K562 (cell line): ENCODE data around the gene RBMS3. TPM values are rescaled to one million over a fixed set of nuclear protein-coding genes. Genes with fewer than 3 reads are reported as not detected.

Experiments
- ATAC-seq: fragments of 200-7000 bp; cut with Tn5 transposase; 3 replicates; pipeline ENCODE4 v1.9.1; 2020; ENCODE audit warnings: moderate library complexity
- BruUV-seq: library from RNA; stranded (reverse); fragments of 400-500 nt; replicated peaks from 2 replicates; lab custom pipeline; 2021; lab: Mats Ljungman, UMichigan
- CTCF ChIA-PET: fragments of 300-600 bp; formaldehyde crosslinking; extraction: SDS; loops from one replicate; lab custom pipeline; 2021; ENCODE audit warnings: low intra/inter-chr PET ratio; lab: Yijun Ruan, JAX
- POLR2A ChIA-PET: fragments of 300-600, 350-650 bp; sonication (Branson Sonifier 250); formaldehyde crosslinking; extraction: SDS; loops from one replicate; lab custom pipeline; 2021; ENCODE audit warnings: antibody characterized with exemption, inconsistent platforms; lab: Yijun Ruan, JAX
- DNase-seq, 4 experiments: peaks; one replicate each; pipeline versions ENCODE4 v3.0.0 to v3.0.0-alpha.2; 2011 to 2018; ENCODE audit warnings: low spot score in 3 of 4, mixed read lengths in 3 of 4; ENCODE audit errors: extremely low read depth in 1 of 4
- FAIRE-seq: peaks from 2 replicates; lab custom pipeline; 2011; peaks lifted over from hg19 to GRCh38; lab: Jason Lieb, UNC
- H2AFZ ChIP-seq: 2 replicates; pipeline ENCODE4 v1.6.0; 2011; ENCODE audit warnings: low read depth, low read length, control low read depth, inconsistent platforms
- H3K27ac ChIP-seq: fragments of 200-600 bp; 3 replicates; pipeline ENCODE4 v1.8.0; 2011; ENCODE audit warnings: low read depth, mild to moderate bottlenecking, control low read depth, inconsistent platforms, low read length, moderate library complexity, mixed read lengths; ENCODE audit errors: extremely low read depth
- H3K27me3 ChIP-seq, 2 experiments: fragments of 300-600 bp in 1 of 2; 2 replicates in 1 of 2; 3 replicates in 1 of 2; pipeline versions ENCODE4 v1.6.0 to v1.8.0; 2011; ENCODE audit warnings: inconsistent platforms in 2 of 2, low read length in 2 of 2, mild to moderate bottlenecking in 1 of 2, mixed read lengths in 1 of 2, moderate library complexity in 1 of 2; ENCODE audit not compliant: control insufficient read depth in 2 of 2, insufficient read depth in 2 of 2
- H3K36me3 ChIP-seq: fragments of 300-600 bp; 3 replicates; pipeline ENCODE4 v1.8.0; 2011; ENCODE audit warnings: mild to moderate bottlenecking, low read length, inconsistent platforms; ENCODE audit not compliant: control insufficient read depth, insufficient read depth
- H3K4me1 ChIP-seq, 2 experiments: fragments of 200-600 bp in 1 of 2; replicated peaks in 1 of 2; 2 replicates in 1 of 2; 3 replicates in 1 of 2; pipeline versions ENCODE4 v1.5.1 to v1.8.0; 2011; ENCODE audit warnings: inconsistent platforms in 2 of 2, low read length in 2 of 2, mild to moderate bottlenecking in 1 of 2, mixed read lengths in 1 of 2, moderate library complexity in 1 of 2; ENCODE audit not compliant: control insufficient read depth in 2 of 2, insufficient read depth in 2 of 2
- H3K4me2 ChIP-seq: 2 replicates; pipeline ENCODE4 v1.6.1; 2011; ENCODE audit warnings: low read length, control low read depth, inconsistent platforms, mixed read lengths; ENCODE audit not compliant: insufficient read depth
- H3K4me3 ChIP-seq: fragments of 200-600 bp; sonication (generic), shearing (Covaris generic); 2 replicates; pipeline ENCODE4 v1.5.1; 2016; ENCODE audit warnings: control low read depth, inconsistent platforms
- H3K79me2 ChIP-seq: fragments of 200-600 bp; 3 replicates; pipeline ENCODE4 v1.8.0; 2011; ENCODE audit warnings: low read length, inconsistent platforms; ENCODE audit not compliant: control insufficient read depth, insufficient read depth
- H3K9ac ChIP-seq, 2 experiments: 2 replicates each; pipeline versions ENCODE4 v1.6.0 to v1.6.1; 2011; ENCODE audit warnings: low read depth in 2 of 2, low read length in 2 of 2, control low read depth in 1 of 2, inconsistent platforms in 1 of 2, mild to moderate bottlenecking in 1 of 2, mixed read lengths in 1 of 2; ENCODE audit not compliant: insufficient read depth in 1 of 2
- H3K9me1 ChIP-seq: one replicate; pipeline ENCODE4 v1.6.0; 2011; ENCODE audit warnings: inconsistent platforms, mild to moderate bottlenecking, low read length, moderate library complexity; ENCODE audit not compliant: control insufficient read depth, insufficient read depth
- H3K9me3 ChIP-seq: replicated peaks from 2 replicates; pipeline ENCODE4 v1.5.1; 2011; ENCODE audit warnings: low read depth, low read length, inconsistent platforms; ENCODE audit not compliant: control insufficient read depth, insufficient read depth
- H4K20me1 ChIP-seq: replicated peaks from 2 replicates; pipeline ENCODE4 v1.6.1; 2011; ENCODE audit warnings: low read length, inconsistent platforms, mixed read lengths; ENCODE audit not compliant: control insufficient read depth, insufficient read depth
- CSDE1 ChIP-seq, 2 experiments: fragments of 450-650 bp; IDR thresholded peaks; 2 replicates each; pipeline ENCODE4 v1.6.1; 2016; ENCODE audit warnings: mild to moderate bottlenecking in 1 of 2
- DACH1 ChIP-seq: fragments of 450-650 bp; IDR thresholded peaks from 2 replicates; pipeline ENCODE4 v1.6.1; 2018; ENCODE audit not compliant: partially characterized antibody
- HDAC2 ChIP-seq: fragments of 450-650 bp; IDR thresholded peaks from 2 replicates; pipeline ENCODE4 v1.6.1; 2016; ENCODE audit warnings: mild to moderate bottlenecking
- MAZ ChIP-seq, 2 experiments: fragments of 450-650 bp in 1 of 2; sonication (generic) in 1 of 2; formaldehyde crosslinking; IDR thresholded peaks in 1 of 2; conservative IDR thresholded peaks in 1 of 2; 2 replicates each; pipeline versions ENCODE4 v1.4.0 to v1.5.0; 2020; ENCODE audit warnings: mild to moderate bottlenecking in 1 of 2, missing genetic modification reagents in 1 of 2
- RHOXF2B ChIP-seq: fragments of 250-450 bp; sonication (Bioruptor Pico); conservative IDR thresholded peaks from 2 replicates; pipeline ENCODE4 v1.5.1; 2021
- SMARCC2 ChIP-seq: fragments of 450-650 bp; IDR thresholded peaks from 2 replicates; pipeline ENCODE4 v1.6.1; 2017; ENCODE audit warnings: antibody characterized with exemption, moderate library complexity, mild to moderate bottlenecking, low read depth
- SRSF7 ChIP-seq: fragments of 200-400 bp; formaldehyde crosslinking; optimal IDR thresholded peaks from 2 replicates; pipeline ENCODE3; 2017; ENCODE audit warnings: mild to moderate bottlenecking, low read depth, low read length
- STAT5A ChIP-seq: IDR thresholded peaks from 2 replicates; pipeline ENCODE4 v1.6.1; 2012; ENCODE audit warnings: low read length, inconsistent platforms, borderline replicate concordance
- ZNF140 ChIP-seq: fragments of 250-450 bp; sonication (Bioruptor Pico); IDR thresholded peaks from 2 replicates; pipeline ENCODE4 v1.8.0; 2021; ENCODE audit warnings: moderate library complexity, mild to moderate bottlenecking, inconsistent platforms
- ZNF583 ChIP-seq: fragments of 250-450 bp; sonication (Bioruptor Pico); IDR thresholded peaks from 2 replicates; pipeline ENCODE4 v1.4.0; 2020
- in situ Hi-C: fragments of 300-500 bp; cut with MboI; formaldehyde crosslinking; loops from 4 replicates; pipeline ENCODE4 v1.15.0; 2018; ENCODE audit warnings: inconsistent platforms, mixed read lengths
- intact Hi-C: fragments of 100-400 bp; cut with micrococcal nuclease; formaldehyde crosslinking; loops from 2 replicates; pipeline ENCODE4 v1.14.2; 2022
- polyA plus RNA-seq, 8 experiments: library from polyadenylated mRNA; depleted of rRNA in 4 of 8; stranded (reverse) in 5 of 8; unstranded in 3 of 8; fragments of >200 nt; fragmentation: Nextera tagmentation in 2 of 8; fragmentation: Illumina TruSeq in 1 of 8; extraction: Ambion mirVana in 2 of 8; extraction: Trizol in 1 of 8; gene quantifications; 2 replicates each; pipeline versions ENCODE4 v1.2.1 to v1.2.3, GENCODE V29; 2011 to 2014; ENCODE audit warnings: inconsistent platforms in 1 of 8, missing spikeins in 1 of 8
- total RNA-seq, 7 experiments: library from RNA; depleted of rRNA in 6 of 7; stranded (reverse); fragments of >200 nt in 6 of 7; fragmentation: Illumina TruSeq in 2 of 7; extraction: Trizol in 2 of 7; gene quantifications; 2 replicates each; pipeline versions ENCODE4 v1.2.1 to v1.2.3, GENCODE V29; 2011 to 2021; ENCODE audit warnings: low replicate concordance in 1 of 7
- TF ChIP-seq, protein P1 (sequence below): fragments of 200-600 bp; sonication (generic); IDR thresholded peaks from one replicate; pipeline ENCODE4 v1.6.1; 2012; ENCODE audit warnings: mild to moderate bottlenecking, low read depth, low read length, inconsistent platforms
- TF ChIP-seq, protein P2 (sequence below): fragments of 250-450 bp; sonication (Bioruptor Pico); IDR thresholded peaks from 2 replicates; pipeline ENCODE4 v1.9.0; 2021; ENCODE audit warnings: mild to moderate bottlenecking

The RBMS3 gene
- total and polyA plus RNA-seq, 9 of the 15 experiments (the other 6 are each of a cell fraction or from before 2014, with no cell fraction given), result 0.20 TPM; not detected in 8

DNA sequence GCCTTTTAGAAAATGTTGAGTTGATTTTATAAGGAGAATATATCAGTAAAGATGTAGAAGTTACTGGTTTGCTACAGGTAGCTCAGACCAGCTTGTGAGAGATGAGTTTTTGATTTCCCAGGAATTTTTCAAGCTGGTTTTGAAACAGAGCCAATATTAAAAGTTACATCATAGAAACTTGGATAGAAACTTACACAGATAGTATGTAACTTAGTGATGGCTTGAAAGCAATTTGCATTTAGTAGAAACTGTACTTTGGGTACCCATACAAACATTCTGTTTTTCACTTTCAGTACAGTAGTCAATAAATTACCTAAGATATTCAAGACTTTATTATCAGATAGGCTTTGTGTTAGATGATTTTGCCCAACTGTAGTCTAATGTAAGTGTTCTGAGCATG lies 93.4 kb downstream of the RBMS3 start:
- Histone ChIP-seq H3K36me3 (no peaks in the 10 kb centered on the region), H3K27me3 (no peaks in the 10 kb centered on the region), H3K27ac (no peak overlapping the region), H3K4me3 (no peak overlapping the region), H3K9ac (no peak overlapping the region), H3K79me2 (no peaks in the 10 kb centered on the region), H3K9me1 (no peaks in the 10 kb centered on the region), H3K9me3 (peaks cover 4% of the 10 kb centered on the region), H3K4me1 (no peaks in the 10 kb centered on the region), H2AFZ (no peak overlapping the region), H3K4me2 (no peak overlapping the region), H4K20me1 (no peaks in the 10 kb centered on the region)
- TF ChIP-seq MAZ (CRISPR knock-in tag; conservative IDR thresholded peaks at IDR 0.05 in 1 of 2, IDR thresholded peaks at IDR 0.05 in 1 of 2) (no peak), DACH1 (no peak), ZNF583 (CRISPR knock-in tag) (no peak), STAT5A (no peak), CSDE1 (IDR thresholded peaks at IDR 0.05) (no peak), SRSF7 (no peak), HDAC2 (no peak), ZNF140 (no peak), RHOXF2B (CRISPR knock-in tag) (no peak), SMARCC2 (no peak)
- TF ChIP-seq, protein P1, sequence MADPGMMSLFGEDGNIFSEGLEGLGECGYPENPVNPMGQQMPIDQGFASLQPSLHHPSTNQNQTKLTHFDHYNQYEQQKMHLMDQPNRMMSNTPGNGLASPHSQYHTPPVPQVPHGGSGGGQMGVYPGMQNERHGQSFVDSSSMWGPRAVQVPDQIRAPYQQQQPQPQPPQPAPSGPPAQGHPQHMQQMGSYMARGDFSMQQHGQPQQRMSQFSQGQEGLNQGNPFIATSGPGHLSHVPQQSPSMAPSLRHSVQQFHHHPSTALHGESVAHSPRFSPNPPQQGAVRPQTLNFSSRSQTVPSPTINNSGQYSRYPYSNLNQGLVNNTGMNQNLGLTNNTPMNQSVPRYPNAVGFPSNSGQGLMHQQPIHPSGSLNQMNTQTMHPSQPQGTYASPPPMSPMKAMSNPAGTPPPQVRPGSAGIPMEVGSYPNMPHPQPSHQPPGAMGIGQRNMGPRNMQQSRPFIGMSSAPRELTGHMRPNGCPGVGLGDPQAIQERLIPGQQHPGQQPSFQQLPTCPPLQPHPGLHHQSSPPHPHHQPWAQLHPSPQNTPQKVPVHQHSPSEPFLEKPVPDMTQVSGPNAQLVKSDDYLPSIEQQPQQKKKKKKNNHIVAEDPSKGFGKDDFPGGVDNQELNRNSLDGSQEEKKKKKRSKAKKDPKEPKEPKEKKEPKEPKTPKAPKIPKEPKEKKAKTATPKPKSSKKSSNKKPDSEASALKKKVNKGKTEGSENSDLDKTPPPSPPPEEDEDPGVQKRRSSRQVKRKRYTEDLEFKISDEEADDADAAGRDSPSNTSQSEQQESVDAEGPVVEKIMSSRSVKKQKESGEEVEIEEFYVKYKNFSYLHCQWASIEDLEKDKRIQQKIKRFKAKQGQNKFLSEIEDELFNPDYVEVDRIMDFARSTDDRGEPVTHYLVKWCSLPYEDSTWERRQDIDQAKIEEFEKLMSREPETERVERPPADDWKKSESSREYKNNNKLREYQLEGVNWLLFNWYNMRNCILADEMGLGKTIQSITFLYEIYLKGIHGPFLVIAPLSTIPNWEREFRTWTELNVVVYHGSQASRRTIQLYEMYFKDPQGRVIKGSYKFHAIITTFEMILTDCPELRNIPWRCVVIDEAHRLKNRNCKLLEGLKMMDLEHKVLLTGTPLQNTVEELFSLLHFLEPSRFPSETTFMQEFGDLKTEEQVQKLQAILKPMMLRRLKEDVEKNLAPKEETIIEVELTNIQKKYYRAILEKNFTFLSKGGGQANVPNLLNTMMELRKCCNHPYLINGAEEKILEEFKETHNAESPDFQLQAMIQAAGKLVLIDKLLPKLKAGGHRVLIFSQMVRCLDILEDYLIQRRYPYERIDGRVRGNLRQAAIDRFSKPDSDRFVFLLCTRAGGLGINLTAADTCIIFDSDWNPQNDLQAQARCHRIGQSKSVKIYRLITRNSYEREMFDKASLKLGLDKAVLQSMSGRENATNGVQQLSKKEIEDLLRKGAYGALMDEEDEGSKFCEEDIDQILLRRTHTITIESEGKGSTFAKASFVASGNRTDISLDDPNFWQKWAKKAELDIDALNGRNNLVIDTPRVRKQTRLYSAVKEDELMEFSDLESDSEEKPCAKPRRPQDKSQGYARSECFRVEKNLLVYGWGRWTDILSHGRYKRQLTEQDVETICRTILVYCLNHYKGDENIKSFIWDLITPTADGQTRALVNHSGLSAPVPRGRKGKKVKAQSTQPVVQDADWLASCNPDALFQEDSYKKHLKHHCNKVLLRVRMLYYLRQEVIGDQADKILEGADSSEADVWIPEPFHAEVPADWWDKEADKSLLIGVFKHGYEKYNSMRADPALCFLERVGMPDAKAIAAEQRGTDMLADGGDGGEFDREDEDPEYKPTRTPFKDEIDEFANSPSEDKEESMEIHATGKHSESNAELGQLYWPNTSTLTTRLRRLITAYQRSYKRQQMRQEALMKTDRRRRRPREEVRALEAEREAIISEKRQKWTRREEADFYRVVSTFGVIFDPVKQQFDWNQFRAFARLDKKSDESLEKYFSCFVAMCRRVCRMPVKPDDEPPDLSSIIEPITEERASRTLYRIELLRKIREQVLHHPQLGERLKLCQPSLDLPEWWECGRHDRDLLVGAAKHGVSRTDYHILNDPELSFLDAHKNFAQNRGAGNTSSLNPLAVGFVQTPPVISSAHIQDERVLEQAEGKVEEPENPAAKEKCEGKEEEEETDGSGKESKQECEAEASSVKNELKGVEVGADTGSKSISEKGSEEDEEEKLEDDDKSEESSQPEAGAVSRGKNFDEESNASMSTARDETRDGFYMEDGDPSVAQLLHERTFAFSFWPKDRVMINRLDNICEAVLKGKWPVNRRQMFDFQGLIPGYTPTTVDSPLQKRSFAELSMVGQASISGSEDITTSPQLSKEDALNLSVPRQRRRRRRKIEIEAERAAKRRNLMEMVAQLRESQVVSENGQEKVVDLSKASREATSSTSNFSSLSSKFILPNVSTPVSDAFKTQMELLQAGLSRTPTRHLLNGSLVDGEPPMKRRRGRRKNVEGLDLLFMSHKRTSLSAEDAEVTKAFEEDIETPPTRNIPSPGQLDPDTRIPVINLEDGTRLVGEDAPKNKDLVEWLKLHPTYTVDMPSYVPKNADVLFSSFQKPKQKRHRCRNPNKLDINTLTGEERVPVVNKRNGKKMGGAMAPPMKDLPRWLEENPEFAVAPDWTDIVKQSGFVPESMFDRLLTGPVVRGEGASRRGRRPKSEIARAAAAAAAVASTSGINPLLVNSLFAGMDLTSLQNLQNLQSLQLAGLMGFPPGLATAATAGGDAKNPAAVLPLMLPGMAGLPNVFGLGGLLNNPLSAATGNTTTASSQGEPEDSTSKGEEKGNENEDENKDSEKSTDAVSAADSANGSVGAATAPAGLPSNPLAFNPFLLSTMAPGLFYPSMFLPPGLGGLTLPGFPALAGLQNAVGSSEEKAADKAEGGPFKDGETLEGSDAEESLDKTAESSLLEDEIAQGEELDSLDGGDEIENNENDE, result no peak
- TF ChIP-seq, protein P2, sequence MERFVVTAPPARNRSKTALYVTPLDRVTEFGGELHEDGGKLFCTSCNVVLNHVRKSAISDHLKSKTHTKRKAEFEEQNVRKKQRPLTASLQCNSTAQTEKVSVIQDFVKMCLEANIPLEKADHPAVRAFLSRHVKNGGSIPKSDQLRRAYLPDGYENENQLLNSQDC (CRISPR knock-in tag), result no peak
- DNase-seq (no peak), ATAC-seq (no peak), FAIRE-seq (no peak)
- intact Hi-C loops, result no loop called here
- in situ Hi-C loops, result no loop called here
- ChIA-PET POLR2A (no interaction called here), CTCF (no interaction called here)
- BruUV-seq, result no TSS peak
